Neural cell (in vitro differentiated cells): ENCODE data around the gene VEGFB. TPM values are rescaled to one million over a fixed set of nuclear protein-coding genes. Genes with fewer than 3 reads are reported as not detected.

Experiments
- H2AFZ ChIP-seq: fragments of 200-600, 300-800 bp; sonication (generic), shearing (Covaris generic); 2 replicates; pipeline ENCODE4 v1.6.0; 2014; ENCODE audit warnings: low read depth, mild to moderate bottlenecking, antibody characterized with exemption, low read length, moderate library complexity
- H3F3A ChIP-seq: fragments of 200-600 bp; shearing (Covaris generic); 2 replicates; pipeline ENCODE4 v1.6.1; 2016; ENCODE audit warnings: mild to moderate bottlenecking, moderate library complexity, mixed read lengths, antibody characterized with exemption, low read length; ENCODE audit not compliant: insufficient read depth, poor library complexity, severe bottlenecking
- H3K27ac ChIP-seq: fragments of 200-600, 300-800 bp; sonication (generic), shearing (Covaris generic); 2 replicates; pipeline ENCODE4 v1.5.1; 2014; ENCODE audit warnings: mild to moderate bottlenecking, low read length, moderate library complexity
- H3K27me3 ChIP-seq: fragments of 300-800, 200-600 bp; sonication (generic), shearing (Covaris generic); 2 replicates; pipeline ENCODE4 v1.6.0; 2014; ENCODE audit warnings: mild to moderate bottlenecking, low read depth, low read length, moderate library complexity; ENCODE audit not compliant: insufficient read depth
- H3K36me3 ChIP-seq: fragments of 300-800, 200-600 bp; sonication (generic), shearing (Covaris generic); 2 replicates; pipeline ENCODE4 v1.5.1; 2014; ENCODE audit warnings: mild to moderate bottlenecking, antibody characterized with exemption, low read length, moderate library complexity; ENCODE audit not compliant: insufficient read depth
- H3K4me2 ChIP-seq: fragments of 300-800, 200-600 bp; sonication (generic), shearing (Covaris generic); 2 replicates; pipeline ENCODE4 v1.6.0; 2014; ENCODE audit warnings: mild to moderate bottlenecking, low read length
- H3K4me3 ChIP-seq: fragments of 300-800, 200-600 bp; sonication (generic), shearing (Covaris generic); 2 replicates; pipeline ENCODE4 v1.5.1; 2014; ENCODE audit warnings: mild to moderate bottlenecking, low read length, moderate library complexity
- H3K79me2 ChIP-seq: fragments of 200-600 bp; shearing (Covaris generic); replicated peaks from 2 replicates; pipeline ENCODE4 v1.6.0; 2014; ENCODE audit warnings: mild to moderate bottlenecking, low read length, moderate library complexity; ENCODE audit not compliant: insufficient read depth
- H3K9ac ChIP-seq: fragments of 300-800, 200-600 bp; sonication (generic), shearing (Covaris generic); 2 replicates; pipeline ENCODE4 v1.6.1; 2016; ENCODE audit warnings: mild to moderate bottlenecking, low read length, mixed read lengths
- H3K9me2 ChIP-seq: fragments of 200-600 bp; shearing (Covaris generic); 2 replicates; pipeline ENCODE4 v1.6.1; 2016; ENCODE audit warnings: mild to moderate bottlenecking, low read length, mixed read lengths; ENCODE audit not compliant: insufficient read depth
- H3K9me3 ChIP-seq: fragments of 200-600, 300-800 bp; sonication (generic), shearing (Covaris generic); 2 replicates; pipeline ENCODE4 v1.6.1; 2016; ENCODE audit warnings: mild to moderate bottlenecking, mixed run types, low read length, moderate library complexity, mixed read lengths
- H4K20me1 ChIP-seq: fragments of 200-600 bp; shearing (Covaris generic); 2 replicates; pipeline ENCODE4 v1.6.1; 2016; ENCODE audit warnings: mild to moderate bottlenecking, mixed run types; ENCODE audit not compliant: insufficient read depth
- EP300 ChIP-seq: fragments of 450-650 bp; conservative IDR thresholded peaks from 2 replicates; pipeline ENCODE4 v1.6.1; 2014; ENCODE audit warnings: antibody characterized with exemption, mild to moderate bottlenecking, moderate library complexity; ENCODE audit not compliant: poor library complexity, severe bottlenecking
- EZH2 ChIP-seq: fragments of 200-600, 300-800 bp; shearing (Covaris generic), sonication (generic); IDR thresholded peaks from 2 replicates; pipeline ENCODE4 v1.6.1; 2014; ENCODE audit warnings: antibody characterized with exemption, low read length, borderline replicate concordance, mild to moderate bottlenecking; ENCODE audit not compliant: insufficient read depth, poor library complexity, severe bottlenecking
- MXI1 ChIP-seq: fragments of 450-650 bp; conservative IDR thresholded peaks from 2 replicates; pipeline ENCODE4 v1.6.1; 2014; ENCODE audit warnings: antibody characterized with exemption, mild to moderate bottlenecking; ENCODE audit not compliant: poor library complexity, severe bottlenecking
- POLR2AphosphoS5 ChIP-seq: IDR thresholded peaks from 2 replicates; pipeline ENCODE4 v1.6.1; 2012
- RAD21 ChIP-seq: fragments of 450-650 bp; conservative IDR thresholded peaks from 2 replicates; pipeline ENCODE4 v1.6.1; 2014; ENCODE audit warnings: antibody characterized with exemption, mild to moderate bottlenecking, moderate library complexity
- SMC3 ChIP-seq: fragments of 450-650 bp; conservative IDR thresholded peaks from 2 replicates; pipeline ENCODE4 v1.6.1; 2014; ENCODE audit warnings: antibody characterized with exemption, mild to moderate bottlenecking, moderate library complexity; ENCODE audit not compliant: poor library complexity
- TAF1 ChIP-seq: IDR thresholded peaks from 2 replicates; pipeline ENCODE4 v1.6.1; 2012; ENCODE audit warnings: low read depth
- polyA plus RNA-seq: library from polyadenylated mRNA; depleted of rRNA; stranded (reverse); fragments of >200 nt; gene quantifications from 2 replicates; pipeline ENCODE4 v1.2.3, GENCODE V29; 2014
- TF ChIP-seq, protein P1 (sequence below): fragments of 450-650 bp; IDR thresholded peaks from 2 replicates; pipeline ENCODE4 v1.5.1; 2014; ENCODE audit warnings: antibody characterized with exemption, mild to moderate bottlenecking, moderate library complexity; ENCODE audit not compliant: poor library complexity, severe bottlenecking
- TF ChIP-seq, protein P2 (sequence below): IDR thresholded peaks from 2 replicates; pipeline ENCODE4 v1.6.1; 2012; ENCODE audit warnings: borderline replicate concordance

VEGFB gene
- polyA plus RNA-seq, 1 donor from 2014 or later, result 4.8 TPM

- H3K4me2 ChIP-seq, result no peak overlapping the region
- H3K9ac ChIP-seq, result no peak overlapping the region
- H3K27ac ChIP-seq, result no peak overlapping the region
- no peak overlapping the region for H2AFZ ChIP-seq
- peaks cover 6% of the 10 kb centered on the region for H3K36me3 ChIP-seq
- no peaks in the 10 kb centered on the region for H3K79me2 ChIP-seq
- no peak overlapping the region for H3K4me3 ChIP-seq
- H3K9me3 ChIP-seq, result no peaks in the 10 kb centered on the region
- no peaks in the 10 kb centered on the region for H3K27me3 ChIP-seq
- no peaks in the 10 kb centered on the region for H3K9me2 ChIP-seq
- TF ChIP-seq RAD21 (peak; percentile 70), SMC3 (peak; percentile 63), MXI1 (no peak)
- TF ChIP-seq, protein P1, sequence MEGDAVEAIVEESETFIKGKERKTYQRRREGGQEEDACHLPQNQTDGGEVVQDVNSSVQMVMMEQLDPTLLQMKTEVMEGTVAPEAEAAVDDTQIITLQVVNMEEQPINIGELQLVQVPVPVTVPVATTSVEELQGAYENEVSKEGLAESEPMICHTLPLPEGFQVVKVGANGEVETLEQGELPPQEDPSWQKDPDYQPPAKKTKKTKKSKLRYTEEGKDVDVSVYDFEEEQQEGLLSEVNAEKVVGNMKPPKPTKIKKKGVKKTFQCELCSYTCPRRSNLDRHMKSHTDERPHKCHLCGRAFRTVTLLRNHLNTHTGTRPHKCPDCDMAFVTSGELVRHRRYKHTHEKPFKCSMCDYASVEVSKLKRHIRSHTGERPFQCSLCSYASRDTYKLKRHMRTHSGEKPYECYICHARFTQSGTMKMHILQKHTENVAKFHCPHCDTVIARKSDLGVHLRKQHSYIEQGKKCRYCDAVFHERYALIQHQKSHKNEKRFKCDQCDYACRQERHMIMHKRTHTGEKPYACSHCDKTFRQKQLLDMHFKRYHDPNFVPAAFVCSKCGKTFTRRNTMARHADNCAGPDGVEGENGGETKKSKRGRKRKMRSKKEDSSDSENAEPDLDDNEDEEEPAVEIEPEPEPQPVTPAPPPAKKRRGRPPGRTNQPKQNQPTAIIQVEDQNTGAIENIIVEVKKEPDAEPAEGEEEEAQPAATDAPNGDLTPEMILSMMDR, result peak; percentile 67
- TF ChIP-seq, protein P2, sequence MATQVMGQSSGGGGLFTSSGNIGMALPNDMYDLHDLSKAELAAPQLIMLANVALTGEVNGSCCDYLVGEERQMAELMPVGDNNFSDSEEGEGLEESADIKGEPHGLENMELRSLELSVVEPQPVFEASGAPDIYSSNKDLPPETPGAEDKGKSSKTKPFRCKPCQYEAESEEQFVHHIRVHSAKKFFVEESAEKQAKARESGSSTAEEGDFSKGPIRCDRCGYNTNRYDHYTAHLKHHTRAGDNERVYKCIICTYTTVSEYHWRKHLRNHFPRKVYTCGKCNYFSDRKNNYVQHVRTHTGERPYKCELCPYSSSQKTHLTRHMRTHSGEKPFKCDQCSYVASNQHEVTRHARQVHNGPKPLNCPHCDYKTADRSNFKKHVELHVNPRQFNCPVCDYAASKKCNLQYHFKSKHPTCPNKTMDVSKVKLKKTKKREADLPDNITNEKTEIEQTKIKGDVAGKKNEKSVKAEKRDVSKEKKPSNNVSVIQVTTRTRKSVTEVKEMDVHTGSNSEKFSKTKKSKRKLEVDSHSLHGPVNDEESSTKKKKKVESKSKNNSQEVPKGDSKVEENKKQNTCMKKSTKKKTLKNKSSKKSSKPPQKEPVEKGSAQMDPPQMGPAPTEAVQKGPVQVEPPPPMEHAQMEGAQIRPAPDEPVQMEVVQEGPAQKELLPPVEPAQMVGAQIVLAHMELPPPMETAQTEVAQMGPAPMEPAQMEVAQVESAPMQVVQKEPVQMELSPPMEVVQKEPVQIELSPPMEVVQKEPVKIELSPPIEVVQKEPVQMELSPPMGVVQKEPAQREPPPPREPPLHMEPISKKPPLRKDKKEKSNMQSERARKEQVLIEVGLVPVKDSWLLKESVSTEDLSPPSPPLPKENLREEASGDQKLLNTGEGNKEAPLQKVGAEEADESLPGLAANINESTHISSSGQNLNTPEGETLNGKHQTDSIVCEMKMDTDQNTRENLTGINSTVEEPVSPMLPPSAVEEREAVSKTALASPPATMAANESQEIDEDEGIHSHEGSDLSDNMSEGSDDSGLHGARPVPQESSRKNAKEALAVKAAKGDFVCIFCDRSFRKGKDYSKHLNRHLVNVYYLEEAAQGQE, result no peak
- no peaks in the 10 kb centered on the region for H4K20me1 ChIP-seq
- no peaks in the 10 kb centered on the region for H3F3A ChIP-seq
Measured at GRCh38 chr11:64204464-64204989, 29.9 kb upstream of the VEGFB start.

- Histone ChIP-seq H3K4me3 (no peak within 1 kb of the TSS), H3F3A (no peaks in the 10 kb centered on the region), H3K27ac (no peak within 1 kb of the TSS), H3K9me3 (no peaks in the 10 kb centered on the region), H4K20me1 (no peaks in the 10 kb centered on the region), H3K36me3 (peaks cover 6% of the 10 kb centered on the region), H3K4me2 (no peak within 1 kb of the TSS), H2AFZ (no peak within 1 kb of the TSS), H3K9me2 (no peaks in the 10 kb centered on the region), H3K27me3 (no peaks in the 10 kb centered on the region), H3K79me2 (no peaks in the 10 kb centered on the region), H3K9ac (no peak within 1 kb of the TSS)
- TF ChIP-seq, protein P1, result no peak
- TF ChIP-seq SMC3, result no peak
- no peak for TF ChIP-seq EZH2
- TF ChIP-seq POLR2AphosphoS5, result no peak
- no peak for TF ChIP-seq MXI1
- TF ChIP-seq RAD21, result no peak
- no peak for TF ChIP-seq EP300
- TF ChIP-seq, protein P2, result no peak
- TF ChIP-seq TAF1, result no peak
Measured at GRCh38 chr11:64206457-64207255, 27.7 kb upstream of the VEGFB start, which contains the start of gene FERMT3. Gene FERMT3 (plus strand): TSS chr11:64206721. CDS start chr11:64207365, 644 bp downstream.
